Measurements from ENCODE around the gene CPZ. TPM values are rescaled to one million over a fixed set of nuclear protein-coding genes. Genes with fewer than 3 reads are reported as not detected.
"Not testable (repeated sequence)": the region's sequence is repeated elsewhere in the genome, so short reads cannot be mapped to it uniquely, and the experiment has no call there.

CPZ gene
- total RNA-seq, 2 experiments from 2014 or later = not detected

DNA sequence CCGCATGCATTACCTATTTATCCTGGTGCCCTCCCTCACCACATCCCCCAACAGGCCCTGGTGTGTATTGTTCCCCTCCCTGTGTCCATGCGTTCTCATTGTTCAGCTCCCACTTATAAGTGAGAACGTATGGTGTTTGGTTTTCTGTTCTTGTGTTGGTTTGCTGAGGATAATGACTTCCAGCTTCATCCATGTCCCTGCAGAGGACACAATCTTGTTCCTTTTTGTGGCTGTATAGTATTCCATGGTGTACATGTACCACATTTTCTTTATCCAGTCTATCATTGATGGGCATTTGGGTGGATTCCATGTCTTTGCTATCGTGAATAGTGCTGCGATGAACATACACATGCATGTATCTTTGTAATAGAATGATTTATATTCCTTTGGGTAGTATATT is 61.6 kb downstream of the CPZ start:
- H3K4me1 Mint-ChIP-seq (ENCODE audit: low read depth); H3K27me3 Mint-ChIP-seq (ENCODE audit: low read depth); H3K9me3 Mint-ChIP-seq; CTCF ChIA-PET; DNase-seq; intact Hi-C loops (cut with micrococcal nuclease); H3K36me3 Mint-ChIP-seq (ENCODE audit: low read depth); H3K4me3 Mint-ChIP-seq; H3K27ac Mint-ChIP-seq: not testable (repeated sequence)

DNA sequence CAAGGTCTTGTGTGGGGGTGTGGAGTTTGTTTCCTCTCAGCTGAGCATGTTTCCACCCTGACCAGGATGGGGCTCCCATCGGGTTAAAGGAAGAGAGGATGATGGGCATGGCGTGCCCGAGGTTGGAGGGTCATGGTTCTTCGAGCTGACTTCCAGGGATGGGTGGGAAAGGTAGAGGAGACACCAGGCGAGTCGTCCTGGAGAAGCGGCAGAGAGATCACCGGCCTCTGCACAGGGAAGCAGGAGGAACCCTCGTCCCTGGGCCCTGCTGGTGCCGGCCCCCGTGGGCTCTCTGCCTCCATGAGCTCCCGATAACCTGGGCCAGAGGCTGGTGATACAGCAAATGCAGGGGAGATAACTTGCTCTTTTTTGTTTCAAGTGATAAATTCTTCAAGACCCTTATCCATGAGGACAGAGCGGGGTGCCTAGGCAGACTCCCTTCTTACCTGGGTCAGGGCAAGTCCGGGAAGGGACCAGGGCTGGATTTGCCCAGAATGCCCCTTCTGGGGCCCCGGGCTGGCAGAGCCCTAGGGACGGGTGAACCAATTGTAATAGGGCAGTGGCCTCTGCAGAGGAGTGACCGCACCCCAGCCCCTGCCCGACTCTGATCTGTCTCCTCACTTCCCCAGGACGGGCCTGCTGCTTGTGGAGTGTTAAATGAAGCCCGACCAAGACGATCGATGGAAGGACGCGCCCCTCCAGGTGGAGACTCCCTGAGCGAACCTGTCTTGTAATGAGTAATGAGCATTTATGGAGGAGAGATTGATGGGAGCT is 63.0 kb downstream of the CPZ start:
- H3K4me1 Mint-ChIP-seq (ENCODE audit: low read depth) = no peaks in the 10 kb centered on the region
- H3K27ac Mint-ChIP-seq = no peak overlapping the region
- intact Hi-C loops (cut with micrococcal nuclease) = no loop called here
- H3K36me3 Mint-ChIP-seq (ENCODE audit: low read depth) = no peaks in the 10 kb centered on the region
- peaks cover 8% of the 10 kb centered on the region for H3K9me3 Mint-ChIP-seq
- no peak for DNase-seq
- H3K4me3 Mint-ChIP-seq = no peak overlapping the region
- peaks cover 2% of the 10 kb centered on the region for H3K27me3 Mint-ChIP-seq (ENCODE audit: low read depth)
- CTCF ChIA-PET = no interaction called here

DNA sequence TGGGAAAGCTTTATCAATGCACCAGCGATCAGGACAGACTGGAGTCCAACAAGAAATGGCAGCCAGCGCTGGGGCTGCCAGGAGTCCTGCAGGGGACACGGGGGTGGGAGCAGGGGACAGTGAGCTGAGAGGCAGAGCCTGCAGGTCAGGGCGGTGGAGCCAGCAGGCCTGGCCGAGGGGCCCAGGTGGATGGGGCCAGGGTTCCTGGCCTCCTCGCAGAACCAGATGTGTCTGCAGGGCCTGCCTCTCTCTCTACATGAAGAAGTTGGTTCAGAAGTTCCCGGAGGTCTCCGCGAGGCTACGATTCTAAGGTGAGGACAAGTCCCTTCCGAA is 63.6 kb downstream of the CPZ start:
- CTCF ChIA-PET = no interaction called here
- no peaks in the 10 kb centered on the region for H3K4me1 Mint-ChIP-seq (ENCODE audit: low read depth)
- H3K27me3 Mint-ChIP-seq (ENCODE audit: low read depth) = peaks cover 5% of the 10 kb centered on the region
- no peak overlapping the region for H3K4me3 Mint-ChIP-seq
- peaks cover 8% of the 10 kb centered on the region for H3K9me3 Mint-ChIP-seq
- intact Hi-C loops (cut with micrococcal nuclease) = no loop called here
- no peak for DNase-seq
- H3K27ac Mint-ChIP-seq = no peak overlapping the region
- no peaks in the 10 kb centered on the region for H3K36me3 Mint-ChIP-seq (ENCODE audit: low read depth)

DNA sequence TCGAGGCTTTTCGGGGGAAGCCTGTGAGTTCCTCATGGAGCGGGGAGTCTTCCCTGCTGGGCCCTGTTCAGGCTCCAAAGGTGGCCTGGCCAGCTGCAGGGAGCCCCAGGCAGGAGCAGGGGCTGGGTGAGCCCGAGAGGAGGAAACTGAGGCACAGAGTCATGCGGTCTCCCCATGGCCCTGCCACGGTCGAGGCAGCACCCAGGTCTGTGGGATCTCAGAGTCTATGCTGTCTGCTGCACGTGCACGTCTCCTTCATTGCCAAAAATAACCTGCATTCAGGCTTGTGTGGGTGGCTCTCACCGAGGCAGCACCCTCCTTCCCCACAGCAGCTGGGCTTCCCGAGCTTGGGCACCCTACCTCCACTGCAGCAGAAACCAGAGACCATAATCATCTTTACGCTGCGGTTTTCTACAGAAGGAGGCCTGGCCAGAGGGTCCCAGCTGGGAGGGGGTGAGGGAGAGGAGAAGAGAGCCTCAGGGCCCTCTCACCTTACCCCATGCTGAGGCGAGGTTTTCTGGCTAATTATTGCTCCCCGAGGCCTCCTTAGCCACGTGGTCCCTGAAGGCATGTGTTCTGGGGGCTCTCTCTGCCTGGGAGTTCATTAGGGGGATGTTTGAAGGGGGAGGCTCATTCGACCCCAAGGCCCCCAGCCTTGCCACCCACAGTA is 64.3 kb downstream of the CPZ start:
- CTCF ChIA-PET = no interaction called here
- peaks cover 5% of the 10 kb centered on the region for H3K27me3 Mint-ChIP-seq (ENCODE audit: low read depth)
- no peak for DNase-seq
- H3K4me1 Mint-ChIP-seq (ENCODE audit: low read depth) = no peaks in the 10 kb centered on the region
- H3K27ac Mint-ChIP-seq = no peak overlapping the region
- no peak overlapping the region for H3K4me3 Mint-ChIP-seq
- intact Hi-C loops (cut with micrococcal nuclease) = no loop called here
- peaks cover 8% of the 10 kb centered on the region for H3K9me3 Mint-ChIP-seq
- no peaks in the 10 kb centered on the region for H3K36me3 Mint-ChIP-seq (ENCODE audit: low read depth)

DNA sequence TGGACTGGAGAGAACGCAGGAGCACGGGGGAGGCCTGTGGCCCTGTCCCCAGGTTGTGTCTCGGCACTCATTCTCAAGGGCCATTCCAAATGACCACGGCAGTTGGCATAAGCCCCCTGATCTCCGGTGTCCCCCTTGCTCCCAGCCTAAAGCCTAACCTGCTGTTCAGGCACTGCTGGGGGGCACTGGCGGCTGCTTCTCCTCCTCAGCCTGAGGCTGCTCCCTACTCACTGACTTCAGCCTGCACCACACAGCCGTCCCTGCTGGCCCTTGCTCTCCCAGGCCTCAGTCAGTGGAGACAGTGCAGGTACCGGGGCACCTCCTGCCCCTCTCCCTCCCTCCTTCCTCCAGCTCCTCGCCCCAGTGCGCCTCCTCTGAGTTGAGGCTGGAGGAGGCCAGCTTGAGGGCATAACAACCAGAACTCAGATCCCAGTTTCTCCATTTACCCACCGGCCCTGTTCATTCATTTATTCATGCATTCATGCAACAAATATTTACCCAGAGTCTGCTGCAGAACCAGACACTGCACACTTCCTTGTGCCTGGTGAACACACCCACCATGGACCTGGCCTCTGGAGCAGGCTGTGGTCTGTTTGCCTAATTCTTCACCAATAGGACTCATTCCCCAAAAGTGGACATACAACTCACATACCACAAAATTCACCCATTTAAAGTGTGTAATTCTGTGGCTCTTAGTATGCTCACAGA is 65.0 kb downstream of the CPZ start:
- CTCF ChIA-PET = no interaction called here
- Mint-ChIP-seq H3K27me3 (ENCODE audit: low read depth) (peaks cover 5% of the 10 kb centered on the region), H3K36me3 (ENCODE audit: low read depth) (no peaks in the 10 kb centered on the region), H3K4me3 (no peak overlapping the region), H3K27ac (no peak overlapping the region), H3K4me1 (ENCODE audit: low read depth) (no peaks in the 10 kb centered on the region), H3K9me3 (peaks cover 8% of the 10 kb centered on the region)
- intact Hi-C loops (cut with micrococcal nuclease) = no loop called here
- DNase-seq = no peak

DNA sequence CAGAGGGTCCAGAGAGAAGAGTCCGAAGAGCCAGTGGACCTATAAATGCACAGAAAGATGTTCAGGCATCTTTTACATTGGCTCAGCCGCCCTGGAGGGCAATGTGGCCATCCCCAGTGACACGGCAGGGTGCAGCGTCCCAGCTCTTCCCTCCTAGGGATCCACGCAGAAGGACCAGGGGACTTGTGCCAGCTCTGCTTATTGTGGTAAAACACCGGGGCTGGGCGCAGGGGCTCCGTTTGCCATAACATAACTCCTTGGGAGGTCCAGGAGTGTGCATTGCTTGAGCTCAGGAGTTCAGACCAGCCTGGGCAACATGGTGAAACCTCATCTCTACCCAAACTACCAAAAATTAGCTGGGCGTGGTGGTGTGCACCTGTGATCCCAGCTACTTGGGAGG is 70.2 kb downstream of the CPZ start:
- Mint-ChIP-seq H3K4me1 (ENCODE audit: low read depth) (no peaks in the 10 kb centered on the region), H3K27me3 (ENCODE audit: low read depth) (peaks cover 5% of the 10 kb centered on the region), H3K27ac (no peak overlapping the region), H3K4me3 (no peak overlapping the region), H3K36me3 (ENCODE audit: low read depth) (no peaks in the 10 kb centered on the region), H3K9me3 (no peaks in the 10 kb centered on the region)
- no peak for DNase-seq
- CTCF ChIA-PET = no interaction called here
- intact Hi-C loops (cut with micrococcal nuclease) = no loop called here

DNA sequence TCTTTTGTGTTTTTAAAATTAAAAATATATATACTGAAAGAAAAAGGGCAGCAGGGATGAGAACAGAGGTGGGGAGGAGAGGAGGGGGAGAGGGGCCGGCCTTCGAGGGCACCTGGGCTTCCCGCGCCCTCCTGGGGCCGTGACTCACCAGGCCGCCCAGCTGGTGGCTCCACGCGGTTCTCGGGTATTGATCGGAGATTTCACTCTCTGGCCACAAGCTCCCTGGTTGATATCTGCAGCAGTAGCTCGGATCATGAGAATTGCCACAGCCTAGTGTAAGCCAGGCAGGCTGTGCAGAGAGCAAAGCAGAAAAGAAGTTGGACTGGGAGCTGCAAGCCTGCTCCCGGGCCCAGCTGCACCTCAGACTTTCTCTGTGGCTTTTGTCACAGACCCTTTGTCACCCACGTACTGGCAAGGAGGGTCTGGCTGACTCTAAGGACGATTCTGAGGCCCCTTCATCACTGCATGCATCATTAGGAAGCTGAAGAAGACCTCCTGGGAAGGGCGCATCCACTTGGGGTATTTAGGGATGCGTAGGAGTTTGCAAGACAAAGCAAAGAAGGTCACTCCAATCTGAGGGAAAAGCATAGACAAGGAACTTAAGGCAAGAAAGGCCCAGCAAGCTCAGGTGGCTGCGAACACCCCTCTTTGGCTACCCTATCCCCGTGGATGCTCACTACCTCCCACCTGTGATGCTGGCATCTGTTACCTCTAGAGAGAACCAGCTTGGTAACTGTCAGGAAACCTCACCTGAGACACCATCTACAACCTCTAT is 71.7 kb downstream of the CPZ start:
- Mint-ChIP-seq H3K9me3 (no peaks in the 10 kb centered on the region), H3K36me3 (ENCODE audit: low read depth) (no peaks in the 10 kb centered on the region), H3K27ac (no peak overlapping the region), H3K4me3 (no peak overlapping the region), H3K4me1 (ENCODE audit: low read depth) (no peaks in the 10 kb centered on the region), H3K27me3 (ENCODE audit: low read depth) (peaks cover 5% of the 10 kb centered on the region)
- no peak for DNase-seq
- CTCF ChIA-PET = no interaction called here
- intact Hi-C loops (cut with micrococcal nuclease) = no loop called here

DNA sequence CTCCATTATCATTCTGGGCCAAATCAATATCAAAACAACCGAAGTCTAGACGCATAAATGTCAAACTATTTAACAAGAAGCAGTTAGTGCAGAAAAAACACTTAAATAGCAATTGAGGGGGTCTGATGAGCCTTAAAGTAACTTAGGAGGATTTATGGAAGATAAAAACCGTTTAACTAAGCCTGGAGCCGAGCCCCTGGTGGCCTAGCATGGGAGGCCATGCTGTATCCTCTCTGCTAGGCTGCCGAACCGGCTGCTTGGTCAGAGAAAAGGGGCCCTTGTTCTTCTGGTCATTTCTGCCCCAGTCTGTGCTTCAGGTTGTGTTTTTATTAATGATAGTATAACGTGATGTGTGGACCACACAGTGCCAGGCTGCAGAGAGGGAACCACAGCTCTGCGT is 72.4 kb downstream of the CPZ start:
- no peak overlapping the region for H3K4me3 Mint-ChIP-seq
- intact Hi-C loops (cut with micrococcal nuclease) = no loop called here
- H3K4me1 Mint-ChIP-seq (ENCODE audit: low read depth) = no peaks in the 10 kb centered on the region
- H3K27me3 Mint-ChIP-seq (ENCODE audit: low read depth) = peaks cover 7% of the 10 kb centered on the region
- H3K27ac Mint-ChIP-seq = no peak overlapping the region
- DNase-seq = no peak
- H3K36me3 Mint-ChIP-seq (ENCODE audit: low read depth) = no peaks in the 10 kb centered on the region
- H3K9me3 Mint-ChIP-seq = no peaks in the 10 kb centered on the region
- CTCF ChIA-PET = no interaction called here

DNA sequence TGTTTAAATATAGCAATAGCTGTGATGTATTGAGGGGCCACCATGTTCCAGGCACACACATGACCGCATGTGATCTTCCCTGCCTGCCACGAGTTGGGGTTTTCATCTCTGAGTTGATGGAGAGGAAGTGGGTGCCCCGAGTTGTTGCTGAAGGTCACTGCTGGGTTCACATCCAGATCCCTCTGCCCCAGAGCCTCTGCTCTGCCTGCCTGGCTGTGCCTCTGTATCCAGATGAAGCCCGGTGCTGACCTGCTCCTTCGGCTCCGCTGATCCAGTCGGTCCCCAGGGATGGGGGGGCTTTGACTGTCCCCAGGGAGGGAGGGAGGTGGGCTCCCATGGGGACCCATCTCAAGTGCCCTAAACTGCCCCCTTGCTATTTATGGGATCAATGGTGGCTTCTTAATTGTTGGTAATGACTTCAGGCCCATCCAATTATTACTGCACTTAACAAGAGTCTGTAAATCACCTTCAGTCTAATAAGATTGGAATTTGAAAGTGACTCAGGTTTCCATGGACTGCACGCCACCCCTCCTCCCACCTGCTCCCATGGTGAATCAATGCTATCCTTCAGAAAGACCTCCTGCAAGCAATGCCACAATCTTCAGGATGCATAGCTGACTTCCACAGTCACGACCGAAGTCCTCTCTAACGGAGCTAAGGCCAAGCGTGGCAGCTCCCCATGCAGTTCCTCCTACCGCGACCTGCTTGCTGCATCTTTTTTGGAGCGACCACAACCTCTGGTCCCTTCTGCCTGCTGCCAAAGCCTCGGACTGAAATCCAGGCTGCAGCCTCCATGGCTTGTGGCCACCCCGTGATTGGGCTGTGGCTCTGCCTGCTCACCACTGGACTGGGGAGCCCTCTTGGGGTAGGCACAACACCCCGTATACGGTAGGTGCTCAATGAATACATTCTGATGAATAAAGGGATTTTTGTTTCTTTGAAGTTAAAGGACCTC is 73.1 kb downstream of the CPZ start:
- intact Hi-C loops (cut with micrococcal nuclease) = no loop called here
- Mint-ChIP-seq H3K27ac (no peak overlapping the region), H3K4me1 (ENCODE audit: low read depth) (no peaks in the 10 kb centered on the region), H3K9me3 (no peaks in the 10 kb centered on the region), H3K4me3 (no peak overlapping the region), H3K36me3 (ENCODE audit: low read depth) (no peaks in the 10 kb centered on the region), H3K27me3 (ENCODE audit: low read depth) (peaks cover 4% of the 10 kb centered on the region)
- CTCF ChIA-PET = no interaction called here
- DNase-seq = no peak

DNA sequence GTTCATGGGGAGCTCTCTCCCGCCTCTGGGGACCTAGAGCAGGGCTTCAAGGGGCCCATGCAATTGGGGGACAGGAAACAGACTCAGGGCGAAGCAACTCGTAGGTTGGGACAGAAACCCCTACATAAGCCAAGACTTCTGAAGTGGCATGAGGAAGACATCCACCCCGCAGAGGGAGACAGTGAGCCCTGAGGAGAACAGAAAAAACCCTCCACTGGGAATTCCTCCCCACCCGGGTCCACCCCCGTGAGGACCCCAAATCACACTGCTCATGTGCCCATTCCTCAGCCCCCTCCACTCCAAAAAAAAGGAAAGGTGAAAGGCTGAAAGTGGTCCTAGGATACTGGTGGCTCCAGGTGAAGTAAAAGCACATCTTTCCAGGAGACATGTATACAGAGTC is 74.0 kb downstream of the CPZ start:
- intact Hi-C loops (cut with micrococcal nuclease) = no loop called here
- Mint-ChIP-seq H3K36me3 (ENCODE audit: low read depth) (no peaks in the 10 kb centered on the region), H3K27ac (no peak overlapping the region), H3K9me3 (no peaks in the 10 kb centered on the region), H3K4me3 (no peak overlapping the region), H3K4me1 (ENCODE audit: low read depth) (no peaks in the 10 kb centered on the region), H3K27me3 (ENCODE audit: low read depth) (peaks cover 8% of the 10 kb centered on the region)
- CTCF ChIA-PET = no interaction called here
- DNase-seq = no peak

All from activated naive CD4-positive, alpha-beta T cell treated with anti-CD3 and anti-CD28 coated beads for 36 hours (primary cell).